Spleen (tissue), 11 donors: ENCODE results near the gene ERC2. TPM values are rescaled to one million over a fixed set of nuclear protein-coding genes. Genes with fewer than 3 reads are reported as not detected.

Source experiments
- DNase-seq: peaks from one replicate; pipeline ENCODE4 v3.0.0-alpha.2; 2020
- H3K27ac ChIP-seq, 8 donors: fragments of 200-600 bp; sonication (generic) in 7 of 8; 1 replicate in 4 of 8; 2 replicates in 4 of 8; pipeline versions ENCODE4 v1.5.0 to v1.8.0; 2016 to 2021; ENCODE audit warnings: inconsistent platforms in 4 of 8, mild to moderate bottlenecking in 4 of 8, moderate library complexity in 1 of 8
- H3K27me3 ChIP-seq, 7 donors: fragments of 200-600 bp; sonication (generic) in 6 of 7; replicated peaks in 1 of 7; 1 replicate in 4 of 7; 2 replicates in 3 of 7; pipeline versions ENCODE4 v1.5.0 to v1.8.0; 2016 to 2021; ENCODE audit warnings: inconsistent platforms in 3 of 7, mild to moderate bottlenecking in 1 of 7
- H3K36me3 ChIP-seq, 6 donors: fragments of 200-600 bp; sonication (generic) in 5 of 6; 1 replicate in 4 of 6; 2 replicates in 2 of 6; pipeline versions ENCODE4 v1.5.0 to v1.8.0; 2016 to 2021; ENCODE audit warnings: inconsistent platforms in 2 of 6
- H3K4me1 ChIP-seq, 6 donors: fragments of 200-600 bp; sonication (generic) in 5 of 6; 1 replicate in 3 of 6; 2 replicates in 3 of 6; pipeline versions ENCODE4 v1.5.0 to v1.8.0; 2016 to 2021; ENCODE audit warnings: inconsistent platforms in 3 of 6
- H3K4me3 ChIP-seq, 8 donors: fragments of 200-600 bp; sonication (generic) in 7 of 8; 1 replicate in 4 of 8; 2 replicates in 4 of 8; pipeline versions ENCODE4 v1.5.0 to v1.8.0; 2016 to 2021; ENCODE audit warnings: inconsistent platforms in 4 of 8, mild to moderate bottlenecking in 4 of 8, moderate library complexity in 2 of 8
- H3K9me3 ChIP-seq, 8 donors: fragments of 200-600 bp; sonication (generic) in 7 of 8; 1 replicate in 4 of 8; 2 replicates in 4 of 8; pipeline versions ENCODE4 v1.5.0 to v1.8.0; 2016 to 2021; ENCODE audit warnings: inconsistent platforms in 4 of 8
- CTCF ChIP-seq, 11 experiments: fragments of 200-600 bp in 7 of 11; fragments of 450-650 bp in 4 of 11; sonication (generic) in 4 of 11; IDR thresholded peaks in 8 of 11; conservative IDR thresholded peaks in 3 of 11; 1 replicate in 7 of 11; 2 replicates in 4 of 11; pipeline versions ENCODE4 v1.4.0 to v1.8.0; 2016 to 2021; ENCODE audit warnings: antibody characterized with exemption in 11 of 11, inconsistent platforms in 4 of 11, mild to moderate bottlenecking in 1 of 11
- POLR2A ChIP-seq, 3 donors: fragments of 450-650 bp; IDR thresholded peaks; one replicate each; pipeline ENCODE4 v1.5.1; 2017; ENCODE audit warnings: antibody characterized with exemption in 3 of 3, mild to moderate bottlenecking in 1 of 3
- POLR2AphosphoS5 ChIP-seq, 3 donors: sonication (generic); formaldehyde crosslinking; IDR thresholded peaks; one replicate each; pipeline ENCODE4 v1.5.1; 2017; ENCODE audit warnings: antibody characterized with exemption in 3 of 3
- WGBS, 5 donors: extraction: QIAGEN DNeasy Blood & Tissue Kit in 3 of 5; methylation state at CpG; one replicate each; pipeline versions ENCODE4 v1.1.5 to v1.1.7; 2013 to 2018; 5-methylcytosine and 5-hydroxymethylcytosine counted together
- intact Hi-C: fragments of 100-400 bp; cut with DNase I; formaldehyde crosslinking; loops from one replicate; pipeline ENCODE4 v1.15.0; 2023; ENCODE audit warnings: low total_unique reads
- polyA plus RNA-seq, 3 donors: library from polyadenylated mRNA; stranded (reverse); fragments of 200-250 nt; gene quantifications; one replicate each; pipeline ENCODE4 v1.2.1, GENCODE V29; 2013
- total RNA-seq, 7 donors: library from RNA; depleted of rRNA in 3 of 7; stranded (reverse); fragments of >200 nt in 3 of 7; fragmentation: NEBNext Ultra II Directional in 4 of 7; extraction: Animal tissue kit (Norgen Biotek cat#: 25700) in 4 of 7; gene quantifications; one replicate each; pipeline versions ENCODE4 v1.1.0 to v1.2.1, GENCODE V29; 2016 to 2021
- donor health status: healthy with polysubstance abuse.
- donor health status: DM: no; HTN: no; CAD: no; lungs with moderate emphysema.
- donor health status: DM: no; HTN: no; CAD: no.
- donor health status: Bipolar disorder and iron deficiency.
- donor health status: healthy.
- donor health status: DM: no; HTN: no; CAD: no.
- donor health status: DM: yes; HTN: yes; CAD: no.

ERC2 gene
- total and polyA plus RNA-seq, 10 donors: 0.04 to 4.9 (median 0.39) TPM

DNA sequence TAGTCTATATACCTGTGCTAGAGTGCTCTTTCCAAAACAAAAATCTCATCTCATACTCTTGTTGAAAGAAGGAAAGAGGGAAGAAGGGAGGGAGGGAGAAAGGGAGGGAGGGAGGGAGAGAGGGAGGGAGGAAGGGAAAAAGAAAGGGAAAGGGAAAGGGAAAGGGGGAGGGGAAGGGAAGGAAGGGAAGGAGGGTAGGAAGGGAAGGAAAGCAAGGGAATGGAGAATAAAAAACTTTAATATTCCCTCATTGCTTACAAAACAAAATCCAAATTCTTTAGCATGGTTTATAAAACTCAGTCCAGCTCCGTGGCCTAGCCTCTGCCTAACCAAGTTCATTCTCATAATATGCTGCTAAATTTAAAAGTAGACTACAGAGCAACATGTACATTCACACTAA lies 104.5 kb downstream of the ERC2 start:
- TF ChIP-seq POLR2AphosphoS5 (IDR thresholded peaks at IDR 0.05): no peak
- TF ChIP-seq CTCF (IDR thresholded peaks at IDR 0.05 in 8 of 11, conservative IDR thresholded peaks at IDR 0.05 in 3 of 11): no peak
- no peak for TF ChIP-seq POLR2A (IDR thresholded peaks at IDR 0.05)
- 77 to 96% (median 85%) methylated on average over 1 of the region's 1 CpG for WGBS, 5 donors

DNA sequence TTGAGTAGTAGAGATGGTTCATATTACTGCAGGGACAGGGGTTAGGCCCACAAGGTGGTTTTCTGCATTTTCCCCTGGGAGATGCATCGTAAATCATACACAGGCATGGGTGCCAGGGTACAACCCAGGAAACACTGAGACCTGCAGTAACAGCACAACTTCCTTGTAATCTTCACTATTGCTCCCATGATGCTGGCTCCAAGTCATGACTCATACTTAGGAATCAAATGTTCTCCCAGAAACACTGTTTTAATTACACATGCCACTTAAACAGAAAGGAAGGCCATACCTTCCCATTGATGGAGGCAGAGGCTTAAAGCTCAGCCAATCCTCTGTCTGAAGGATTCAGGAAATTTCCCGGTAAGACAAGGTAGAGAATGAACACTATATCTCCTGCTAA lies 106.5 kb downstream of the ERC2 start:
- intact Hi-C loops: no loop called here
- 73 to 90% (median 86%) methylated on average over 2 of the region's 2 CpGs for WGBS, 5 donors
- no peaks in the 10 kb centered on the region for H3K36me3 ChIP-seq
- H3K4me1 ChIP-seq: no peaks in the 10 kb centered on the region
- DNase-seq: no peak
- TF ChIP-seq CTCF (IDR thresholded peaks at IDR 0.05 in 8 of 11, conservative IDR thresholded peaks at IDR 0.05 in 3 of 11): no peak
- no peak for TF ChIP-seq POLR2A (IDR thresholded peaks at IDR 0.05)
- TF ChIP-seq POLR2AphosphoS5 (IDR thresholded peaks at IDR 0.05): no peak
- peaks cover 0 to 9% (median 0%) of the 10 kb centered on the region in 7 donors for H3K27me3 ChIP-seq
- no peak overlapping the region for H3K4me3 ChIP-seq
- H3K9me3 ChIP-seq: no peaks in the 10 kb centered on the region
- H3K27ac ChIP-seq: no peak overlapping the region

More for the DNA sequence above, 104.5 kb downstream of the ERC2 start:
- no peak overlapping the region for H3K27ac ChIP-seq
- peaks cover 0 to 9% (median 0%) of the 10 kb centered on the region in 7 donors for H3K27me3 ChIP-seq
- H3K4me1 ChIP-seq: no peaks in the 10 kb centered on the region
- no peak for DNase-seq
- no peaks in the 10 kb centered on the region for H3K9me3 ChIP-seq
- no peak overlapping the region for H3K4me3 ChIP-seq
- no peaks in the 10 kb centered on the region for H3K36me3 ChIP-seq
- intact Hi-C loops: no loop called here

GRCh38 chr3:56357266-56357665 lies 111.0 kb downstream of the ERC2 start:
- Histone ChIP-seq H3K4me3 (no peak overlapping the region), H3K36me3 (no peaks in the 10 kb centered on the region), H3K27ac (no peak overlapping the region), H3K9me3 (no peaks in the 10 kb centered on the region), H3K27me3 (peaks cover 0 to 9% (median 0%) of the 10 kb centered on the region in 7 donors), H3K4me1 (no peaks in the 10 kb centered on the region)
- DNase-seq: no peak
- WGBS, 5 donors: 73 to 86% (median 74%) methylated on average over 3 of the region's 3 CpGs
- intact Hi-C loops: no loop called here
- TF ChIP-seq CTCF (IDR thresholded peaks at IDR 0.05 in 8 of 11, conservative IDR thresholded peaks at IDR 0.05 in 3 of 11) (no peak), POLR2AphosphoS5 (IDR thresholded peaks at IDR 0.05) (no peak), POLR2A (IDR thresholded peaks at IDR 0.05) (no peak)

DNA sequence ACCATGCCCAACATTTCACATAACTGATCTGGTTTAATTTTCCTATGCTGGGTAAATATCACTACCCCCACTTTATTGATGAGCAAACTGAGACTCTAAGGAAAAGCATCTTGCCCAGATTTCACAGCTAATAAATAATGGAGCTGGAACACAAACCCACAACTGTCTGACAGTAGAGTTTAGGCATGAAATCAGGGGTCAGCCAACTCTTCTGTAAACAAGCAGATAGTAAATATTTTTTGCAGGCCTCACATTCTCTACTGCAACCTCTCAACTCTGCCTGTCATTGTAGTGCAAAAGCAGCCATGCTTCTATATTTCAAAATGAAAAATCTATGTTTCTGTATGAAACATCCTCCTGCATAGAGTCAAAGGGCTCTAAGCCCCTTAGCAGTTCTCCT lies 111.5 kb downstream of the ERC2 start:
- H3K27me3 ChIP-seq: peaks cover 0 to 5% (median 0%) of the 10 kb centered on the region in 7 donors
- no peaks in the 10 kb centered on the region for H3K9me3 ChIP-seq
- no peak overlapping the region for H3K4me3 ChIP-seq
- no peak for DNase-seq
- TF ChIP-seq POLR2AphosphoS5 (IDR thresholded peaks at IDR 0.05) (no peak), CTCF (IDR thresholded peaks at IDR 0.05 in 8 of 11, conservative IDR thresholded peaks at IDR 0.05 in 3 of 11) (no peak), POLR2A (IDR thresholded peaks at IDR 0.05) (no peak)
- no peaks in the 10 kb centered on the region for H3K36me3 ChIP-seq
- intact Hi-C loops: no loop called here
- no peak overlapping the region for H3K27ac ChIP-seq
- no peaks in the 10 kb centered on the region for H3K4me1 ChIP-seq
